MM.1S (cell line): ENCODE measurements around the gene TPM2.

Experiments used
- DNase-seq: peaks from one replicate; pipeline ENCODE4 v3.0.0-alpha.2; 2015
- H2AFZ ChIP-seq: fragments of 300-600 bp; sonication (generic); 2 replicates; pipeline ENCODE4 v1.6.0; 2016; ENCODE audit warnings: antibody characterized with exemption, low read length
- H3F3A ChIP-seq: fragments of 300-600 bp; sonication (generic); 2 replicates; pipeline ENCODE4 v1.6.1; 2016; ENCODE audit warnings: mild to moderate bottlenecking, antibody characterized with exemption, low read length, moderate library complexity, mixed read lengths; ENCODE audit not compliant: insufficient read depth
- H3K27ac ChIP-seq: fragments of 300-600 bp; sonication (generic); 2 replicates; pipeline ENCODE4 v1.5.1; 2016; ENCODE audit warnings: mild to moderate bottlenecking, low read length
- H3K27me3 ChIP-seq: fragments of 300-600 bp; sonication (generic); replicated peaks from 2 replicates; pipeline ENCODE4 v1.6.0; 2016; ENCODE audit warnings: low read length; ENCODE audit not compliant: insufficient read depth
- H3K36me3 ChIP-seq: fragments of 300-600 bp; sonication (generic); replicated peaks from 2 replicates; pipeline ENCODE4 v1.6.1; 2016; ENCODE audit warnings: mild to moderate bottlenecking, low read length, mixed read lengths; ENCODE audit not compliant: insufficient read depth
- H3K4me1 ChIP-seq: fragments of 300-600 bp; sonication (generic); 2 replicates; pipeline ENCODE4 v1.6.1; 2016; ENCODE audit warnings: low read length, mixed read lengths
- H3K4me2 ChIP-seq: fragments of 300-600 bp; sonication (generic); 2 replicates; pipeline ENCODE4 v1.6.0; 2016; ENCODE audit warnings: low read depth, low read length
- H3K4me3 ChIP-seq: fragments of 300-600 bp; sonication (generic); 2 replicates; pipeline ENCODE4 v1.5.1; 2016; ENCODE audit warnings: low read length, mixed read lengths
- H3K79me2 ChIP-seq: fragments of 300-600 bp; sonication (generic); 2 replicates; pipeline ENCODE4 v1.6.1; 2016; ENCODE audit warnings: mixed run types, low read length, mixed read lengths
- H3K9ac ChIP-seq: fragments of 300-600 bp; sonication (generic); 2 replicates; pipeline ENCODE4 v1.6.1; 2016; ENCODE audit warnings: low read length, mixed read lengths
- H3K9me2 ChIP-seq: fragments of 300-600 bp; sonication (generic); replicated peaks from 2 replicates; pipeline ENCODE4 v1.6.1; 2016; ENCODE audit warnings: mild to moderate bottlenecking, low read length, mixed read lengths; ENCODE audit not compliant: insufficient read depth
- H3K9me3 ChIP-seq: fragments of 300-600 bp; sonication (generic); replicated peaks from 2 replicates; pipeline ENCODE4 v1.6.1; 2016; ENCODE audit warnings: mild to moderate bottlenecking, low read length, mixed read lengths; ENCODE audit not compliant: insufficient read depth
- H4K20me1 ChIP-seq: fragments of 300-600 bp; sonication (generic); 2 replicates; pipeline ENCODE4 v1.6.1; 2016; ENCODE audit warnings: mild to moderate bottlenecking, low read length, moderate library complexity, mixed read lengths; ENCODE audit not compliant: insufficient read depth
- EZH2 ChIP-seq: fragments of 300-600 bp; sonication (generic); optimal IDR thresholded peaks from 2 replicates; pipeline ENCODE3; 2017; ENCODE audit warnings: low read depth, mild to moderate bottlenecking, antibody characterized with exemption, low read length, mixed read lengths
- EZH2phosphoT487 ChIP-seq: fragments of 300-600 bp; sonication (generic); IDR thresholded peaks from 2 replicates; pipeline ENCODE4 v1.6.1; 2018; ENCODE audit warnings: antibody characterized with exemption, low read length
- TF ChIP-seq, protein P1 (sequence below): fragments of 300-600 bp; sonication (generic); IDR thresholded peaks from 2 replicates; pipeline ENCODE4 v1.5.1; 2016; ENCODE audit warnings: antibody characterized with exemption, low read length, mixed read lengths

Gene TPM2

DNA sequence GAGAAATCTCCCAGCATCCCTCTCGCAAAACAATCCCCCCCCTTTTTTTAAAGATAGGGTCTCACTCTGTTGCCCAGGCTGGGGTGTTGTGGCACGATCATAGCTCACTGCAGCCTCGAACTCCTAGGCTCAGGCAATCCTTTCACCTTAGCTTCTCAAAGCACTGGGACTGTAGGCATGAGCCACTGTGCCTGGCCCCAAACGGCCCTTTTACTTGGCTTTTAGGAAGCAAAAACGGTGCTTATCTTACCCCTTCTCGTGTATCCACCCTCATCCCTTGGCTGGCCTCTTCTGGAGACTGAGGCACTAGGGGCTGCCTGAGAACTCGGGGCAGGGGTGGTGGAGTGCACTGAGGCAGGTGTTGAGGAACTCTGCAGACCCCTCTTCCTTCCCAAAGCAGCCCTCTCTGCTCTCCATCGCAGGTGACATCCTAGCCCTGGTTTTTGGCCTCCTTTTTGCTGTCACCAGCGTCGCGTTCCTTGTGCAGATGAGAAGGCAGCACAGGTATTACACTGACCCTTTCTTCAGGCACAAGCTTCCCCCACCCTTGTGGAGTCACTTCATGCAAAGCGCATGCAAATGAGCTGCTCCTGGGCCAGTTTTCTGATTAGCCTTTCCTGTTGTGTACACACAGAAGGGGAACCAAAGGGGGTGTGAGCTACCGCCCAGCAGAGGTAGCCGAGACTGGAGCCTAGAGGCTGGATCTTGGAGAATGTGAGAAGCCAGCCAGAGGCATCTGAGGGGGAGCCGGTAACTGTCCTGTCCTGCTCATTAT is 9.2 kb downstream of the TPM2 start:
- H3K4me2 ChIP-seq, result no peak overlapping the region
- H3K9me2 ChIP-seq, result no peaks in the 10 kb centered on the region
- no peaks in the 10 kb centered on the region for H3F3A ChIP-seq
- H3K27ac ChIP-seq, result no peak overlapping the region
- TF ChIP-seq, protein P1, sequence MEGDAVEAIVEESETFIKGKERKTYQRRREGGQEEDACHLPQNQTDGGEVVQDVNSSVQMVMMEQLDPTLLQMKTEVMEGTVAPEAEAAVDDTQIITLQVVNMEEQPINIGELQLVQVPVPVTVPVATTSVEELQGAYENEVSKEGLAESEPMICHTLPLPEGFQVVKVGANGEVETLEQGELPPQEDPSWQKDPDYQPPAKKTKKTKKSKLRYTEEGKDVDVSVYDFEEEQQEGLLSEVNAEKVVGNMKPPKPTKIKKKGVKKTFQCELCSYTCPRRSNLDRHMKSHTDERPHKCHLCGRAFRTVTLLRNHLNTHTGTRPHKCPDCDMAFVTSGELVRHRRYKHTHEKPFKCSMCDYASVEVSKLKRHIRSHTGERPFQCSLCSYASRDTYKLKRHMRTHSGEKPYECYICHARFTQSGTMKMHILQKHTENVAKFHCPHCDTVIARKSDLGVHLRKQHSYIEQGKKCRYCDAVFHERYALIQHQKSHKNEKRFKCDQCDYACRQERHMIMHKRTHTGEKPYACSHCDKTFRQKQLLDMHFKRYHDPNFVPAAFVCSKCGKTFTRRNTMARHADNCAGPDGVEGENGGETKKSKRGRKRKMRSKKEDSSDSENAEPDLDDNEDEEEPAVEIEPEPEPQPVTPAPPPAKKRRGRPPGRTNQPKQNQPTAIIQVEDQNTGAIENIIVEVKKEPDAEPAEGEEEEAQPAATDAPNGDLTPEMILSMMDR, result no peak
- TF ChIP-seq EZH2, result no peak
- no peak for TF ChIP-seq EZH2phosphoT487
- H4K20me1 ChIP-seq, result no peaks in the 10 kb centered on the region
- H3K27me3 ChIP-seq, result 0 out of 2 replicates have a peak, but pooled peaks cover 5% of the 10 kb centered on the region
- DNase-seq, result no peak
- no peak overlapping the region for H2AFZ ChIP-seq
- no peaks in the 10 kb centered on the region for H3K79me2 ChIP-seq
- H3K36me3 ChIP-seq, result no peaks in the 10 kb centered on the region
- H3K4me3 ChIP-seq, result no peak overlapping the region
- H3K4me1 ChIP-seq, result no peaks in the 10 kb centered on the region
- no peak overlapping the region for H3K9ac ChIP-seq
- no peaks in the 10 kb centered on the region for H3K9me3 ChIP-seq

GRCh38 chr9:35679766-35680330 is 9.9 kb downstream of the TPM2 start:
- no peak overlapping the region for H3K27ac ChIP-seq
- no peak overlapping the region for H3K9ac ChIP-seq
- H3K4me2 ChIP-seq, result no peak overlapping the region
- no peaks in the 10 kb centered on the region for H4K20me1 ChIP-seq
- no peak overlapping the region for H2AFZ ChIP-seq
- 0 out of 2 replicates have a peak, but pooled peaks cover 9% of the 10 kb centered on the region for H3K27me3 ChIP-seq
- DNase-seq, result no peak
- no peaks in the 10 kb centered on the region for H3K36me3 ChIP-seq
- H3F3A ChIP-seq, result no peaks in the 10 kb centered on the region
- H3K9me2 ChIP-seq, result no peaks in the 10 kb centered on the region
- H3K4me3 ChIP-seq, result no peak overlapping the region
- TF ChIP-seq EZH2 (no peak), EZH2phosphoT487 (no peak)
- TF ChIP-seq, protein P1, result no peak
- no peaks in the 10 kb centered on the region for H3K4me1 ChIP-seq
- no peaks in the 10 kb centered on the region for H3K79me2 ChIP-seq
- H3K9me3 ChIP-seq, result no peaks in the 10 kb centered on the region

GRCh38 chr9:35679091-35679490 is 10.6 kb downstream of the TPM2 start:
- no peak for DNase-seq
- H3K4me1 ChIP-seq, result no peaks in the 10 kb centered on the region
- no peaks in the 10 kb centered on the region for H3K36me3 ChIP-seq
- no peaks in the 10 kb centered on the region for H3F3A ChIP-seq
- H3K27me3 ChIP-seq, result peaks cover 15% of the 10 kb centered on the region; the same call in 1 of the 2 replicates
- H3K4me3 ChIP-seq, result no peak overlapping the region
- H4K20me1 ChIP-seq, result no peaks in the 10 kb centered on the region
- no peak overlapping the region for H2AFZ ChIP-seq
- H3K9me3 ChIP-seq, result no peaks in the 10 kb centered on the region
- no peak overlapping the region for H3K4me2 ChIP-seq
- H3K9ac ChIP-seq, result no peak overlapping the region
- no peaks in the 10 kb centered on the region for H3K79me2 ChIP-seq
- TF ChIP-seq, protein P1, result no peak
- TF ChIP-seq EZH2 (no peak), EZH2phosphoT487 (no peak)
- H3K9me2 ChIP-seq, result no peaks in the 10 kb centered on the region
- no peak overlapping the region for H3K27ac ChIP-seq
